Liver (tissue), 3 donors: ENCODE data around the gene BCAR3.

Source experiments
- CTCF ChIP-seq: fragments of 150-350 bp; IDR thresholded peaks from 2 replicates; pipeline ENCODE4 v1.5.1; 2017; ENCODE audit warnings: improper control_type of control experiment, low read depth, low read length; ENCODE audit not compliant: missing input control
- JUND ChIP-seq, 2 donors: IDR thresholded peaks; 2 replicates each; pipeline ENCODE4 v1.6.1; 2016; ENCODE audit warnings: antibody characterized with exemption in 2 of 2
- TAF1 ChIP-seq: conservative IDR thresholded peaks from 2 replicates; pipeline ENCODE4 v1.6.1; 2016; ENCODE audit warnings: antibody characterized with exemption, mild to moderate bottlenecking
- TF ChIP-seq, protein P1 (sequence below): IDR thresholded peaks from 2 replicates; pipeline ENCODE4 v1.6.1; 2016; ENCODE audit warnings: antibody characterized with exemption
- donor health status: healthy.
- donor health status: healthy.

GRCh38 chr1:93549131-93549530 is 132.5 kb downstream of the BCAR3 start:
- TF ChIP-seq JUND (IDR thresholded peaks at IDR 0.05), result no peak
- TF ChIP-seq CTCF, result no peak
- TF ChIP-seq, protein P1, sequence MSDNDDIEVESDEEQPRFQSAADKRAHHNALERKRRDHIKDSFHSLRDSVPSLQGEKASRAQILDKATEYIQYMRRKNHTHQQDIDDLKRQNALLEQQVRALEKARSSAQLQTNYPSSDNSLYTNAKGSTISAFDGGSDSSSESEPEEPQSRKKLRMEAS, result no peak
- no peak for TF ChIP-seq TAF1
